Measurements from ENCODE around the gene LTB.

DNA sequence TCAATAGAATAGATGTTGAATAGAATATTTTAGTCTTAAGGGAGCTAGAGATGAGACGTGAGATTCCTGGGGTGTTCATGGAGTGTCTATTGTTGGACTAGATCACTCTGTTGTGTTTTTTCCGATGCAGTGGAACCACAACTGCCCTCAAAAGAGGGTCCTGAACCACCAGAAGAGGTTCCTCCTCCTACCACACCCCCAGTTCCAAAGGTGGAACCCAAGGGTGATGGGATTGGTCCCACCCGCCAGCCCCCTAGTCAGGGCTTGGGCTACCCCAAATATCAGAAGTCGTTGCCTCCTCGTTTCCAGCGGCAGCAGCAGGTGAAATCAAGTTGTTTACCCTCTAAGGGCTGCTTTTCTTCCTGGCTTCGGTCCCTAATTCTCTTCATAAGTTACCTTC, 46.8 kb upstream of the LTB start:
- no peak for TF ChIP-seq CTCF (IDR thresholded peaks at IDR 0.05)
- no peak for TF ChIP-seq POLR2A (IDR thresholded peaks at IDR 0.05)
- TF ChIP-seq POLR2AphosphoS5 (IDR thresholded peaks at IDR 0.05; ENCODE audit: insufficient read depth in 1 of 2, low read depth in 1 of 2) = no peak

Measured in vagina (tissue), 2 donors.